SK-N-SH (cell line): ENCODE results near the gene SLC17A4. TPM values are rescaled to one million over a fixed set of nuclear protein-coding genes. Genes with fewer than 3 reads are reported as not detected.

Source experiments
- CTCF ChIA-PET: fragments of 300-600, 350-600 bp; formaldehyde crosslinking; extraction: SDS; loops from one replicate; lab custom pipeline; 2021; lab: Yijun Ruan, JAX
- POLR2A ChIA-PET: fragments of 350-600 bp; sonication (Branson Sonifier 250); formaldehyde crosslinking; extraction: SDS; loops from one replicate; lab custom pipeline; 2020; ENCODE audit warnings: antibody characterized with exemption, inconsistent platforms; lab: Yijun Ruan, JAX
- DNase-seq: peaks from one replicate; pipeline ENCODE4 v3.0.0; 2012
- H2AFZ ChIP-seq: fragments of 200-600 bp; sonication (generic); 2 replicates; pipeline ENCODE4 v1.8.1; 2016; ENCODE audit warnings: antibody characterized with exemption, mild to moderate bottlenecking, low read depth
- H3F3A ChIP-seq: fragments of 200-600 bp; sonication (generic); replicated peaks from 2 replicates; pipeline ENCODE3; 2016; ENCODE audit warnings: antibody characterized with exemption, mild to moderate bottlenecking; ENCODE audit not compliant: insufficient read depth
- H3K27ac ChIP-seq, 2 experiments: fragments of 200-500 bp in 1 of 2; fragments of 200-600 bp in 1 of 2; sonication (Bioruptor generic) in 1 of 2; sonication (generic), shearing (Covaris generic) in 1 of 2; 2 replicates each; pipeline versions ENCODE4 v1.5.1 to v1.6.1; 2014 to 2016; ENCODE audit warnings: low read depth in 2 of 2, inconsistent platforms in 1 of 2, low read length in 1 of 2, mild to moderate bottlenecking in 1 of 2, mixed read lengths in 1 of 2
- H3K27me3 ChIP-seq: fragments of 200-600 bp; sonication (generic), shearing (Covaris generic); 2 replicates; pipeline ENCODE4 v1.6.1; 2016; ENCODE audit warnings: mixed run types; ENCODE audit not compliant: insufficient read depth
- H3K36me3 ChIP-seq, 2 experiments: fragments of 200-500 bp in 1 of 2; fragments of 200-600 bp in 1 of 2; sonication (Bioruptor generic) in 1 of 2; sonication (generic) in 1 of 2; replicated peaks in 1 of 2; 2 replicates each; pipeline versions ENCODE3 to v1.5.1; 2014 to 2016; ENCODE audit warnings: low read length in 1 of 2, mild to moderate bottlenecking in 1 of 2; ENCODE audit not compliant: insufficient read depth in 2 of 2, control insufficient read depth in 1 of 2
- H3K4me1 ChIP-seq, 2 experiments: fragments of 200-500 bp in 1 of 2; fragments of 200-600 bp in 1 of 2; sonication (Bioruptor generic) in 1 of 2; sonication (generic), shearing (Covaris generic) in 1 of 2; 2 replicates each; pipeline versions ENCODE4 v1.5.1 to v1.6.1; 2014 to 2016; ENCODE audit warnings: low read depth in 1 of 2, low read length in 1 of 2, mixed run types in 1 of 2; ENCODE audit not compliant: insufficient read depth in 2 of 2, control insufficient read depth in 1 of 2
- H3K4me2 ChIP-seq: fragments of 200-600 bp; sonication (generic), shearing (Covaris generic); 2 replicates; pipeline ENCODE4 v1.6.1; 2017; ENCODE audit warnings: mixed run types
- H3K4me3 ChIP-seq, 2 experiments: fragments of 200-500 bp in 1 of 2; fragments of 200-600 bp in 1 of 2; sonication (Bioruptor generic) in 1 of 2; sonication (generic), shearing (Covaris generic) in 1 of 2; 2 replicates each; pipeline versions ENCODE4 v1.5.1 to v1.8.1; 2014 to 2016; ENCODE audit warnings: low read depth in 2 of 2, inconsistent platforms in 1 of 2, low read length in 1 of 2, mild to moderate bottlenecking in 1 of 2, mixed read lengths in 1 of 2, moderate library complexity in 1 of 2
- H3K79me2 ChIP-seq: fragments of 200-600 bp; sonication (generic); 2 replicates; pipeline ENCODE4 v1.8.1; 2017; ENCODE audit warnings: mild to moderate bottlenecking; ENCODE audit not compliant: insufficient read depth
- H3K9ac ChIP-seq: fragments of 200-600 bp; sonication (generic); 2 replicates; pipeline ENCODE4 v1.6.1; 2017; ENCODE audit warnings: mixed run types
- H3K9me2 ChIP-seq: fragments of 200-600 bp; sonication (generic); 2 replicates; pipeline ENCODE4 v1.6.1; 2017; ENCODE audit warnings: mixed run types
- H3K9me3 ChIP-seq: fragments of 200-600 bp; sonication (generic); 2 replicates; pipeline ENCODE4 v1.6.1; 2017; ENCODE audit warnings: mixed run types, mild to moderate bottlenecking, moderate library complexity
- H4K20me1 ChIP-seq: fragments of 200-600 bp; sonication (generic); 2 replicates; pipeline ENCODE4 v1.6.1; 2017; ENCODE audit warnings: mild to moderate bottlenecking, mixed run types; ENCODE audit not compliant: insufficient read depth
- CHD2 ChIP-seq: fragments of 150-350 bp; IDR thresholded peaks from 2 replicates; pipeline ENCODE4 v1.6.1; 2018; ENCODE audit warnings: low read length; ENCODE audit not compliant: partially characterized antibody
- CTCF ChIP-seq: fragments of 200-600 bp; sonication (generic); IDR thresholded peaks from 2 replicates; pipeline ENCODE4 v1.6.1; 2017; ENCODE audit warnings: antibody characterized with exemption, mild to moderate bottlenecking, moderate library complexity
- EP300 ChIP-seq, 2 experiments: IDR thresholded peaks; 2 replicates each; pipeline versions ENCODE4 v1.4.0 to v1.6.1; 2012; ENCODE audit warnings: borderline replicate concordance in 1 of 2, low read depth in 1 of 2, low read length in 1 of 2
- FOSL2 ChIP-seq: IDR thresholded peaks from 2 replicates; pipeline ENCODE4 v1.4.0; 2012; ENCODE audit warnings: low read depth, mild to moderate bottlenecking, moderate library complexity, borderline replicate concordance
- FOXM1 ChIP-seq: IDR thresholded peaks from 2 replicates; pipeline ENCODE4 v1.4.0; 2012; ENCODE audit warnings: low read depth, mild to moderate bottlenecking
- GATA2 ChIP-seq: sonication (generic); formaldehyde crosslinking; IDR thresholded peaks from 2 replicates; pipeline ENCODE4 v1.5.0; 2020; ENCODE audit warnings: mild to moderate bottlenecking, missing genetic modification reagents
- RAD21 ChIP-seq: IDR thresholded peaks from 2 replicates; pipeline ENCODE4 v1.6.1; 2012; ENCODE audit warnings: mild to moderate bottlenecking, low read length
- RCOR1 ChIP-seq: fragments of 150-350 bp; IDR thresholded peaks from 2 replicates; pipeline ENCODE4 v1.6.1; 2017; ENCODE audit warnings: antibody characterized with exemption, low read length
- SIN3A ChIP-seq: IDR thresholded peaks from 2 replicates; pipeline ENCODE4 v1.6.1; 2012; ENCODE audit warnings: low read depth, mild to moderate bottlenecking, low read length, moderate library complexity, borderline replicate concordance
- SMC3 ChIP-seq: IDR thresholded peaks from 2 replicates; pipeline ENCODE4 v1.6.1; 2012; ENCODE audit warnings: low read depth, low read length, improper control_type of control experiment
- ZBTB33 ChIP-seq: IDR thresholded peaks from 2 replicates; pipeline ENCODE4 v1.4.0; 2012; ENCODE audit warnings: low read depth, borderline replicate concordance
- WGBS: methylation state at CpG from one replicate; pipeline ENCODE4 v1.1.6; 2017; ENCODE audit warnings: low lambda C conversion rate; 5-methylcytosine and 5-hydroxymethylcytosine counted together
- polyA plus RNA-seq, 3 experiments: library from polyadenylated mRNA; depleted of rRNA; stranded (reverse); fragments of >200 nt; gene quantifications; 2 replicates each; pipeline ENCODE4 v1.2.3, GENCODE V29; 2012

SLC17A4 gene
- polyA plus RNA-seq, 1 of the 3 experiments (the other 2 are of a cell fraction), result not detected

GRCh38 chr6:25713824-25714223, 40.7 kb upstream of the SLC17A4 start:
- no peaks in the 10 kb centered on the region for H3K79me2 ChIP-seq
- no peaks in the 10 kb centered on the region for H3K9me2 ChIP-seq
- H3K27me3 ChIP-seq, result no peaks in the 10 kb centered on the region
- H3K9ac ChIP-seq, result no peak overlapping the region
- H3F3A ChIP-seq, result no peaks in the 10 kb centered on the region
- no peaks in the 10 kb centered on the region for H4K20me1 ChIP-seq
- peak; percentile 56 for DNase-seq
- H3K4me2 ChIP-seq, result no peak overlapping the region
- H3K27ac ChIP-seq, result peak overlapping the region in 1 of 2 experiments; percentile 50; a peak in 2 of 4 replicates
- ChIA-PET CTCF (interaction anchor here (0.7 to 2.5 kb wide), 12 partner anchors 12 to 490 kb away, joined by 3 to 8 read pairs (median 3); partner anchors contain the start of genes CARMIL1 and SCGN), POLR2A (no interaction called here)
- H3K36me3 ChIP-seq, result no peaks in the 10 kb centered on the region
- H2AFZ ChIP-seq, result no peak overlapping the region
- WGBS, result 15% methylated on average over 1 of the region's 1 CpG
- H3K4me3 ChIP-seq, result no peak overlapping the region
- TF ChIP-seq FOXM1 (no peak), GATA2 (CRISPR knock-in tag) (peak; percentile 48), SMC3 (no peak), RCOR1 (no peak), CHD2 (peak; percentile 13), CTCF (no peak)
- H3K9me3 ChIP-seq, result no peaks in the 10 kb centered on the region
- H3K4me1 ChIP-seq, result peaks cover 0 to 10% of the 10 kb centered on the region in 2 experiments; a peak in 1 of 4 replicates

- H4K20me1 ChIP-seq, result no peaks in the 10 kb centered on the region
- DNase-seq, result no peak
- H3K9ac ChIP-seq, result no peak overlapping the region
- H3K27me3 ChIP-seq, result no peaks in the 10 kb centered on the region
- H3K4me2 ChIP-seq, result no peak overlapping the region
- no peaks in the 10 kb centered on the region for H3K79me2 ChIP-seq
- ChIA-PET CTCF (interaction anchor here (1.1 to 2.5 kb wide), 4 partner anchors 41 to 491 kb away, joined by 3 to 12 read pairs (median 8); partner anchors contain the start of gene CARMIL1), POLR2A (no interaction called here)
- 66% methylated on average over 3 of the region's 3 CpGs for WGBS
- H3K36me3 ChIP-seq, result no peaks in the 10 kb centered on the region
- no peaks in the 10 kb centered on the region for H3F3A ChIP-seq
- no peaks in the 10 kb centered on the region for H3K9me2 ChIP-seq
- H3K4me1 ChIP-seq, result peaks cover 0 to 10% of the 10 kb centered on the region in 2 experiments; a peak in 1 of 4 replicates
- no peak overlapping the region for H3K4me3 ChIP-seq
- no peak for TF ChIP-seq EP300 (IDR thresholded peaks at IDR 0.05; ENCODE audit: borderline replicate concordance in 1 of 2, low read depth in 1 of 2, low read length in 1 of 2)
- TF ChIP-seq RAD21, result no peak
- no peaks in the 10 kb centered on the region for H3K9me3 ChIP-seq
- no peak overlapping the region for H3K27ac ChIP-seq
- no peak overlapping the region for H2AFZ ChIP-seq
These were observed 39.8 kb upstream of the SLC17A4 start for GRCh38 chr6:25714765-25715164.

GRCh38 chr6:25715794-25716193, 38.7 kb upstream of the SLC17A4 start:
- no peak for DNase-seq
- Histone ChIP-seq H4K20me1 (no peaks in the 10 kb centered on the region), H3K9ac (no peak overlapping the region), H3K4me2 (no peak overlapping the region), H3K27me3 (no peaks in the 10 kb centered on the region), H3K36me3 (no peaks in the 10 kb centered on the region), H3K4me1 (peaks cover 0 to 10% of the 10 kb centered on the region in 2 experiments; a peak in 1 of 4 replicates), H3K9me3 (no peaks in the 10 kb centered on the region), H2AFZ (no peak overlapping the region), H3K9me2 (no peaks in the 10 kb centered on the region), H3K79me2 (no peaks in the 10 kb centered on the region), H3K27ac (no peak overlapping the region), H3K4me3 (no peak overlapping the region), H3F3A (no peaks in the 10 kb centered on the region)
- CTCF ChIA-PET, result interaction anchor here (1.1 to 2.5 kb wide), 7 partner anchors 17 to 492 kb away, joined by 3 to 12 read pairs (median 5); no protein-coding TSS in a partner anchor
- POLR2A ChIA-PET, result no interaction called here
- 77% methylated on average over 4 of the region's 4 CpGs for WGBS
- no peak for TF ChIP-seq FOSL2
- TF ChIP-seq RCOR1, result no peak
- no peak for TF ChIP-seq SIN3A
- TF ChIP-seq ZBTB33, result no peak
